ENCODE data around the gene GDF15. TPM values are rescaled to one million over a fixed set of nuclear protein-coding genes. Genes with fewer than 3 reads are reported as not detected.

The GDF15 gene
- total RNA-seq, 1 experiment from 2014 or later, result 15.1 TPM

DNA sequence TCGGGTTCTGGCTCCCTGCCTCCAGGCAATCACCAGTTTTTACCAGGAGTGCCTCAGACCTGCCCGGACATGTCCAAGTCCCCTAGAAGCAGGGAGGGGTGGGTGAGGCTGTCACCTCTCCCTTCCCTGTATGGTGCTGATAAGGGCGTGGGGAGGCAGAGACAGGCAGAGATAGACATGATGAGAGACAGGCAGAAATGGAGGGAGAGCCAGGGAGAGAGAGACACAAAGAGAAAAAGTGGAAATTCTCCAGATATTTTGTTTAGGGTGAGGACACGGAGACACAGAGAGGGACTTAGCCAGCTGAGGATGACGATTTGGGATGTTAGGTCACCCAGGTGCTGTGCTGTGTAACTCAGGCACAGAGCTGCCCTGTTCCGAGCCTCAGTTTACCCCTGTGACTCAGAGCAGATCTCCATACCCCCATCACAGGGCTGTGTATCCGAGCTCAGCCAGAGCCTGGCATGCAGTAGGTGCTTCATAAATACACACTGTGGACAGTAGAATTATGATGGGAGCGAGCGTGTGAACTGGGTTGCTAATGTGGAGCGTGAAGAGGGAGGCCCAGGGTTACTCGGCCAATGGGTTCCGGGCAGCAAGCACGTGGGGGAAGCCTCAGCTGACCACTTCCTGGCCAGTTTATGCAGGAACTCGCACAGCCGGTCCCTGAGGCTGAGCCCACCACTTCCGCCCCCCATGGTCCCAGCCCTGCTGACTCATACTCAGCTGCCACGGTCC is 11.9 kb upstream of the GDF15 start:
- H2AFZ ChIP-seq, result peak overlapping the region; percentile 48; the same call in 1 of the 2 replicates
- H3K9me2 ChIP-seq (ENCODE audit: insufficient read depth), result no peaks in the 10 kb centered on the region
- intact Hi-C loops (cut with micrococcal nuclease; ENCODE audit: unreplicated experiment), result loop anchor here (1.0 kb wide), 1 partner anchor 9 kb away; no protein-coding TSS in a partner anchor
- H3K4me2 ChIP-seq, result peak overlapping the region; percentile 75
- peak overlapping the region; percentile 7; the same call in 1 of the 2 replicates for H3K4me3 ChIP-seq
- CTCF ChIA-PET, result no interaction called here
- BruUV-seq (replicated peaks), result TSS peak; percentile 77
- no peaks in the 10 kb centered on the region for H3K9me3 ChIP-seq (ENCODE audit: insufficient read depth, low read depth)
- H3K4me1 ChIP-seq (replicated peaks; ENCODE audit: insufficient read depth), result peaks cover 58% of the 10 kb centered on the region
- DNase-seq, result peak; percentile 93 to 98
- H3K27ac ChIP-seq, result peak overlapping the region; percentile 98
- H3K79me2 ChIP-seq (ENCODE audit: low read depth), result no peaks in the 10 kb centered on the region
- H3K27me3 ChIP-seq (ENCODE audit: insufficient read depth, low read depth), result no peaks in the 10 kb centered on the region
- POLR2A ChIA-PET (ENCODE audit: unreplicated experiment), result no interaction called here
- TF ChIP-seq EZH2 (IDR thresholded peaks at IDR 0.05; ENCODE audit: low read depth), result no peak
- TF ChIP-seq, protein P1, sequence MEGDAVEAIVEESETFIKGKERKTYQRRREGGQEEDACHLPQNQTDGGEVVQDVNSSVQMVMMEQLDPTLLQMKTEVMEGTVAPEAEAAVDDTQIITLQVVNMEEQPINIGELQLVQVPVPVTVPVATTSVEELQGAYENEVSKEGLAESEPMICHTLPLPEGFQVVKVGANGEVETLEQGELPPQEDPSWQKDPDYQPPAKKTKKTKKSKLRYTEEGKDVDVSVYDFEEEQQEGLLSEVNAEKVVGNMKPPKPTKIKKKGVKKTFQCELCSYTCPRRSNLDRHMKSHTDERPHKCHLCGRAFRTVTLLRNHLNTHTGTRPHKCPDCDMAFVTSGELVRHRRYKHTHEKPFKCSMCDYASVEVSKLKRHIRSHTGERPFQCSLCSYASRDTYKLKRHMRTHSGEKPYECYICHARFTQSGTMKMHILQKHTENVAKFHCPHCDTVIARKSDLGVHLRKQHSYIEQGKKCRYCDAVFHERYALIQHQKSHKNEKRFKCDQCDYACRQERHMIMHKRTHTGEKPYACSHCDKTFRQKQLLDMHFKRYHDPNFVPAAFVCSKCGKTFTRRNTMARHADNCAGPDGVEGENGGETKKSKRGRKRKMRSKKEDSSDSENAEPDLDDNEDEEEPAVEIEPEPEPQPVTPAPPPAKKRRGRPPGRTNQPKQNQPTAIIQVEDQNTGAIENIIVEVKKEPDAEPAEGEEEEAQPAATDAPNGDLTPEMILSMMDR (conservative IDR thresholded peaks at IDR 0.05), result no peak
- H3F3A ChIP-seq (ENCODE audit: insufficient read depth, low read depth), result peaks cover 57% of the 10 kb centered on the region
- no peaks in the 10 kb centered on the region for H3K36me3 ChIP-seq (ENCODE audit: low read depth)
- H4K20me1 ChIP-seq (ENCODE audit: insufficient read depth), result no peaks in the 10 kb centered on the region

DNA sequence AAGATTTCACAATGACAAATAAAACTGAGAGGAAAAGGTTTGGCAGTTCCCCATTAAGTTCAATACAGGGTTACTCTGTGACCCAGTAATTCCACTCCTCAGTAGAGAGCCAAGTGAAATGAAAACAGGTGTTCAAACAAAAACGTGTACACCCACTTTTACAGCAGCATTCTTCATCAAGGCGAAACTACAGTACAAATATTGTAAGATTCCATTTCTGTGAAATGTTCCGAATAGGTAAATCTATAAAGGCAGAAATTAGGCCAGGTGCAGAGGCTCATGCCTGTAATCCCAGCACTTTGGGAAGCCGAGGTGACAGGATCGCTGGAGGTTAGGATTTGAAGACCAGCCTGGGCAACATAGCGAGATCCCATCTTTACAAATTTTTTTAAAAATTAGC is 8.9 kb upstream of the GDF15 start:
- peaks cover 73% of the 10 kb centered on the region for H3K4me1 ChIP-seq (replicated peaks; ENCODE audit: insufficient read depth)
- CTCF ChIA-PET, result no interaction called here

More for the DNA sequence above, 8.9 kb upstream of the GDF15 start:
- no peaks in the 10 kb centered on the region for H3K79me2 ChIP-seq (ENCODE audit: low read depth)
- peak overlapping the region; percentile 4; the same call in 1 of the 2 replicates for H3K4me3 ChIP-seq
- intact Hi-C loops (cut with micrococcal nuclease; ENCODE audit: unreplicated experiment), result no loop called here
- H2AFZ ChIP-seq, result no peak overlapping the region
- H4K20me1 ChIP-seq (ENCODE audit: insufficient read depth), result no peaks in the 10 kb centered on the region
- peak in 1 of 2 experiments; percentile 98 for DNase-seq
- TF ChIP-seq, protein P1 (conservative IDR thresholded peaks at IDR 0.05), result no peak
- no peak for TF ChIP-seq EZH2 (IDR thresholded peaks at IDR 0.05; ENCODE audit: low read depth)
- H3K27me3 ChIP-seq (ENCODE audit: insufficient read depth, low read depth), result no peaks in the 10 kb centered on the region
- H3K9me3 ChIP-seq (ENCODE audit: insufficient read depth, low read depth), result no peaks in the 10 kb centered on the region
- POLR2A ChIA-PET (ENCODE audit: unreplicated experiment), result no interaction called here
- peaks cover 68% of the 10 kb centered on the region for H3F3A ChIP-seq (ENCODE audit: insufficient read depth, low read depth)
- H3K4me2 ChIP-seq, result peak overlapping the region; percentile 65
- no TSS peak for BruUV-seq (replicated peaks)
- H3K27ac ChIP-seq, result peak overlapping the region; percentile 98
- H3K36me3 ChIP-seq (ENCODE audit: low read depth), result no peaks in the 10 kb centered on the region
- no peaks in the 10 kb centered on the region for H3K9me2 ChIP-seq (ENCODE audit: insufficient read depth)

All from PC-9 (cell line).